Heart left ventricle (tissue), 13 donors: ENCODE data around the gene CDH18.

Source experiments
- POLR2A ChIP-seq, 2 donors: fragments of 450-650 bp; IDR thresholded peaks; one replicate each; pipeline ENCODE4 v1.6.1; 2017; ENCODE audit warnings: antibody characterized with exemption in 2 of 2, mild to moderate bottlenecking in 2 of 2, moderate library complexity in 2 of 2
- TF ChIP-seq, protein P1 (sequence below), 12 donors: fragments of 200-600 bp; sonication (generic) in 4 of 12; IDR thresholded peaks; one replicate each; pipeline versions ENCODE4 v1.5.0 to v1.8.0; 2018 to 2022; ENCODE audit warnings: antibody characterized with exemption in 12 of 12, mild to moderate bottlenecking in 5 of 12
- donor health status: ischemic (EF 13 %, LVEDD 7.1; RV severe dilation, severe dysfunction).
- donor health status: DM: no; HTN: yes; CAD: no.
- donor health status: DM: no; HTN: no; CAD: no.
- donor health status: ischemic (EF 25% LVEDD 6.9; RV normal size, moderate dysfunction).
- donor health status: ischemic (EF 25% LVEDD 5.7; RV mildly dilated, moderate dysfunction).
- donor health status: ischemic (EF 35%, LVEDD 5.7; RV mildly dilated, moderate dysfunction).
- donor health status: nonischemic (EF 11% LVEDD 7.7; RV severe dilation, severe dysfunction).
- donor health status: DM: yes; HTN: yes; CAD: no.
- donor health status: PGD.
- donor health status: ischemic (EF 29% LVEDD 5.4; RV normal size, mild dysfunction).
- donor health status: nonischemic (EF 23%, LVEDD 6.1; RV moderate dilation, normal function).

- TF ChIP-seq POLR2A (IDR thresholded peaks at IDR 0.05), result no peak
- TF ChIP-seq, protein P1, sequence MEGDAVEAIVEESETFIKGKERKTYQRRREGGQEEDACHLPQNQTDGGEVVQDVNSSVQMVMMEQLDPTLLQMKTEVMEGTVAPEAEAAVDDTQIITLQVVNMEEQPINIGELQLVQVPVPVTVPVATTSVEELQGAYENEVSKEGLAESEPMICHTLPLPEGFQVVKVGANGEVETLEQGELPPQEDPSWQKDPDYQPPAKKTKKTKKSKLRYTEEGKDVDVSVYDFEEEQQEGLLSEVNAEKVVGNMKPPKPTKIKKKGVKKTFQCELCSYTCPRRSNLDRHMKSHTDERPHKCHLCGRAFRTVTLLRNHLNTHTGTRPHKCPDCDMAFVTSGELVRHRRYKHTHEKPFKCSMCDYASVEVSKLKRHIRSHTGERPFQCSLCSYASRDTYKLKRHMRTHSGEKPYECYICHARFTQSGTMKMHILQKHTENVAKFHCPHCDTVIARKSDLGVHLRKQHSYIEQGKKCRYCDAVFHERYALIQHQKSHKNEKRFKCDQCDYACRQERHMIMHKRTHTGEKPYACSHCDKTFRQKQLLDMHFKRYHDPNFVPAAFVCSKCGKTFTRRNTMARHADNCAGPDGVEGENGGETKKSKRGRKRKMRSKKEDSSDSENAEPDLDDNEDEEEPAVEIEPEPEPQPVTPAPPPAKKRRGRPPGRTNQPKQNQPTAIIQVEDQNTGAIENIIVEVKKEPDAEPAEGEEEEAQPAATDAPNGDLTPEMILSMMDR (IDR thresholded peaks at IDR 0.05), result no peak
These were observed 29.0 kb upstream of the CDH18 start for GRCh38 chr5:20017021-20017420.
